IMR-90 (cell line): ENCODE results near the gene HTT-AS. TPM values are rescaled to one million over a fixed set of nuclear protein-coding genes. Genes with fewer than 3 reads are reported as not detected.

Experiments
- ATAC-seq: fragments of 200-7000 bp; cut with Tn5 transposase; 2 replicates; pipeline ENCODE4 v1.9.1; 2020; ENCODE audit warnings: low read depth, mild to moderate bottlenecking, moderate library complexity
- BruUV-seq: library from RNA; stranded (reverse); fragments of 400-500 nt; replicated peaks from 2 replicates; lab custom pipeline; 2021; lab: Mats Ljungman, UMichigan
- CTCF ChIA-PET: fragments of 300-600 bp; formaldehyde crosslinking; extraction: SDS; loops from one replicate; lab custom pipeline; 2021; ENCODE audit warnings: antibody characterized with exemption; lab: Yijun Ruan, JAX
- POLR2A ChIA-PET: fragments of 300-600 bp; sonication (Branson Sonifier 250); formaldehyde crosslinking; loops from one replicate; lab custom pipeline; 2022; ENCODE audit warnings: antibody characterized with exemption; ENCODE audit not compliant: unreplicated experiment; lab: Charles Lee
- DNase-seq: peaks from one replicate; pipeline ENCODE4 v3.0.0; 2013
- H2AFZ ChIP-seq: replicated peaks from 2 replicates; pipeline ENCODE3; 2013; ENCODE audit warnings: low read length, mild to moderate bottlenecking; ENCODE audit not compliant: poor library complexity
- H2AK5ac ChIP-seq: 2 replicates; pipeline ENCODE4 v1.6.1; 2013; ENCODE audit warnings: low read depth, low read length, inconsistent platforms
- H2AK9ac ChIP-seq: replicated peaks from 2 replicates; pipeline ENCODE3; 2013; ENCODE audit warnings: mild to moderate bottlenecking, low read depth, low read length, moderate library complexity; ENCODE audit not compliant: poor library complexity
- H2BK120ac ChIP-seq: 2 replicates; pipeline ENCODE4 v1.6.1; 2013; ENCODE audit warnings: low read depth, low read length, inconsistent platforms
- H2BK15ac ChIP-seq: 3 replicates; pipeline ENCODE4 v1.6.1; 2013; ENCODE audit warnings: low read depth, low read length, inconsistent platforms
- H2BK20ac ChIP-seq: 2 replicates; pipeline ENCODE4 v1.6.1; 2013; ENCODE audit warnings: low read depth, mild to moderate bottlenecking, inconsistent platforms, low read length, moderate library complexity
- H2BK5ac ChIP-seq: 2 replicates; pipeline ENCODE4 v1.6.1; 2013; ENCODE audit warnings: mild to moderate bottlenecking, low read depth, low read length, inconsistent platforms; ENCODE audit not compliant: poor library complexity, severe bottlenecking
- H3K14ac ChIP-seq: replicated peaks from 2 replicates; pipeline ENCODE4 v1.6.1; 2013; ENCODE audit warnings: low read depth, low read length, inconsistent platforms
- H3K18ac ChIP-seq: 2 replicates; pipeline ENCODE4 v1.6.1; 2013; ENCODE audit warnings: low read depth, low read length, control low read depth
- H3K23ac ChIP-seq: 2 replicates; pipeline ENCODE4 v1.6.1; 2013; ENCODE audit warnings: low read depth, low read length, inconsistent platforms
- H3K27ac ChIP-seq: 2 replicates; pipeline ENCODE4 v1.5.1; 2013; ENCODE audit warnings: mild to moderate bottlenecking, control low read depth, low read length; ENCODE audit not compliant: insufficient read depth
- H3K27me3 ChIP-seq: 2 replicates; pipeline ENCODE4 v1.6.1; 2013; ENCODE audit warnings: low read length; ENCODE audit not compliant: control insufficient read depth, insufficient read depth
- H3K36me3 ChIP-seq: 2 replicates; pipeline ENCODE4 v1.6.1; 2013; ENCODE audit warnings: low read length, mixed read lengths; ENCODE audit not compliant: control insufficient read depth, insufficient read depth
- H3K4ac ChIP-seq: 2 replicates; pipeline ENCODE4 v1.6.1; 2013; ENCODE audit warnings: low read depth, low read length, inconsistent platforms
- H3K4me1 ChIP-seq: 2 replicates; pipeline ENCODE4 v1.6.1; 2013; ENCODE audit warnings: low read length, mixed read lengths; ENCODE audit not compliant: control insufficient read depth, insufficient read depth
- H3K4me2 ChIP-seq: 2 replicates; pipeline ENCODE4 v1.6.1; 2013; ENCODE audit warnings: low read depth, mild to moderate bottlenecking, control low read depth, low read length, moderate library complexity
- H3K4me3 ChIP-seq: 2 replicates; pipeline ENCODE4 v1.5.1; 2013; ENCODE audit warnings: low read depth, mild to moderate bottlenecking, control low read depth, low read length, moderate library complexity; ENCODE audit not compliant: insufficient read depth
- H3K56ac ChIP-seq: 2 replicates; pipeline ENCODE4 v1.6.1; 2013; ENCODE audit warnings: low read length, inconsistent platforms; ENCODE audit not compliant: insufficient read depth; ENCODE audit errors: extremely low read depth
- H3K79me1 ChIP-seq, 2 experiments: 2 replicates each; pipeline ENCODE4 v1.6.1; 2013; ENCODE audit warnings: low read length in 2 of 2, inconsistent platforms in 1 of 2, low read depth in 1 of 2
- H3K9ac ChIP-seq: 2 replicates; pipeline ENCODE4 v1.6.1; 2013; ENCODE audit warnings: low read depth, low read length, control low read depth
- H3K9me1 ChIP-seq: 2 replicates; pipeline ENCODE4 v1.6.1; 2013; ENCODE audit warnings: low read length, inconsistent platforms; ENCODE audit not compliant: insufficient read depth
- H3K9me3 ChIP-seq: 2 replicates; pipeline ENCODE4 v1.6.1; 2013; ENCODE audit warnings: low read length; ENCODE audit not compliant: control insufficient read depth, insufficient read depth
- H4K20me1 ChIP-seq: 2 replicates; pipeline ENCODE4 v1.6.1; 2013; ENCODE audit warnings: low read length, inconsistent platforms; ENCODE audit not compliant: insufficient read depth
- H4K5ac ChIP-seq: 2 replicates; pipeline ENCODE4 v1.6.1; 2013; ENCODE audit warnings: mild to moderate bottlenecking, low read depth, low read length, control low read depth
- H4K8ac ChIP-seq, 2 experiments: 2 replicates each; pipeline ENCODE4 v1.6.1; 2013; ENCODE audit warnings: low read depth in 2 of 2, low read length in 2 of 2, control low read depth in 1 of 2, inconsistent platforms in 1 of 2
- H4K91ac ChIP-seq: 2 replicates; pipeline ENCODE4 v1.6.1; 2013; ENCODE audit warnings: low read depth, low read length, inconsistent platforms; ENCODE audit not compliant: insufficient read depth
- CEBPB ChIP-seq: IDR thresholded peaks from 2 replicates; pipeline ENCODE4 v1.6.1; 2012; ENCODE audit warnings: low read depth, low read length, improper control_type of control experiment
- CHD1 ChIP-seq: IDR thresholded peaks from 2 replicates; pipeline ENCODE4 v1.6.1; 2012; ENCODE audit warnings: low read depth, low read length, improper control_type of control experiment
- FOS ChIP-seq: fragments of 150-350 bp; IDR thresholded peaks from 2 replicates; pipeline ENCODE4 v1.6.1; 2016; ENCODE audit warnings: low read depth, low read length
- RFX5 ChIP-seq: IDR thresholded peaks from 2 replicates; pipeline ENCODE4 v1.8.0; 2012; ENCODE audit warnings: low read depth, mild to moderate bottlenecking, low read length, moderate library complexity
- WGBS, 2 experiments: methylation state at CpG; one replicate each; pipeline versions ENCODE4 v1.1.5 to v1.1.7; 2013; ENCODE audit warnings: missing lambda C conversion rate in 2 of 2; ENCODE audit not compliant: insufficient read length in 1 of 2; ENCODE audit errors: extremely low coverage in 2 of 2; 5-methylcytosine and 5-hydroxymethylcytosine counted together
- dilution Hi-C: fragments of 300-500 bp; cut with HindIII; formaldehyde crosslinking; loops from one replicate; pipeline ENCODE4 v1.14.3; 2018; ENCODE audit warnings: low sequenced_read_pairs; ENCODE audit not compliant: unreplicated experiment
- in situ Hi-C: fragments of 300-500 bp; cut with MboI; formaldehyde crosslinking; loops from 3 replicates; pipeline ENCODE4 v1.14.3; 2019; ENCODE audit warnings: low sequenced_read_pairs, inconsistent platforms, mixed read lengths
- intact Hi-C: fragments of 100-400 bp; cut with micrococcal nuclease; formaldehyde crosslinking; loops from 2 replicates; pipeline ENCODE4 v1.10.0; 2022
- polyA plus RNA-seq, 3 experiments: library from polyadenylated mRNA; depleted of rRNA; stranded (reverse); fragments of >200 nt; gene quantifications; 2 replicates each; pipeline ENCODE4 v1.2.3, GENCODE V29; 2012; ENCODE audit warnings: low replicate concordance in 1 of 3
- total RNA-seq: library from RNA; depleted of rRNA; stranded (reverse); fragments of >200 nt; gene quantifications from 2 replicates; pipeline ENCODE4 v1.2.3, GENCODE V29; 2012
- TF ChIP-seq, protein P1 (sequence below): fragments of 150-350 bp; IDR thresholded peaks from 2 replicates; pipeline ENCODE4 v1.6.1; 2017; ENCODE audit warnings: mild to moderate bottlenecking, antibody characterized with exemption, low read length, low read depth

The HTT-AS gene
- total and polyA plus RNA-seq, 2 of the 4 experiments (the other 2 are of a cell fraction) = not detected

DNA sequence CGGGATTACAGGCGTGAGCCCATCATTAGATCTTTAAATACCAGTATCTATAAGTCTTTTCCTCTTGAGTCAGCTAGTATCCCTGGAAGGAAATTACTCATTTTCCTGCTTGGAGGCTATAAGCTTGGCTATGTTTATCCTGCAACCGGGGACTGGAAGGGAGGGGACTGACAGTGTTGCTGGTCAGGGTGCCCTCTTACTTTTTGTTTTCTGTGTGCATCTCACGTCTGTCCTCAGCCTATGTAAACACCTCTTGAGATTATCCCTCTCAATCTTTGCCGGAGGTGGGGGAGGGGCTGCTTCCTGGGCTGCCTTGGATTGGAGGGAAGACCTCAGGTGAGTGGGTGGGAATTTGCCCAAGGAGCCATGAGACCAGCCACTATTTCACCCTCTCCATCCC is 37.1 kb upstream of the HTT-AS start:
- Histone ChIP-seq H2BK120ac (no peak overlapping the region), H3K4me3 (no peak overlapping the region), H4K5ac (no peak overlapping the region), H2BK20ac (0 out of 2 replicates have a peak overlapping the region, but pooled peaks have one; percentile 35), H3K18ac (no peak overlapping the region), H3K27me3 (no peaks in the 10 kb centered on the region), H3K9me1 (peaks cover 14% of the 10 kb centered on the region), H3K27ac (peak overlapping the region; percentile 9; the same call in 1 of the 2 replicates), H3K56ac (no peak overlapping the region), H2AK9ac (peak overlapping the region; percentile 2), H4K91ac (0 out of 2 replicates have a peak overlapping the region, but pooled peaks have one; percentile 9), H4K8ac (peak overlapping the region in 1 of 2 experiments; percentile 44; a peak in 1 of 4 replicates), H3K4me1 (peaks cover 21% of the 10 kb centered on the region), H3K4ac (peak overlapping the region; percentile 17; the same call in 1 of the 2 replicates), H3K79me1 (peaks cover 12 to 66% of the 10 kb centered on the region in 2 experiments), H2AK5ac (peak overlapping the region; percentile 62; the same call in 1 of the 2 replicates), H3K14ac (peak overlapping the region; percentile 15; the same call in 1 of the 2 replicates), H3K4me2 (peak overlapping the region; percentile 30), H4K20me1 (peaks cover 6% of the 10 kb centered on the region; the same call in 1 of the 2 replicates), H2BK5ac (peak overlapping the region; percentile 22), H3K23ac (no peak overlapping the region), H2BK15ac (no peak overlapping the region), H2AFZ (no peak overlapping the region), H3K36me3 (peaks cover 30% of the 10 kb centered on the region), H3K9ac (no peak overlapping the region), H3K9me3 (no peaks in the 10 kb centered on the region)
- peak; percentile 82 for DNase-seq
- dilution Hi-C loops (no loop called here), in situ Hi-C loops (no loop called here), intact Hi-C loops (no loop called here)
- ChIA-PET CTCF (interaction anchor here (1.2 kb wide), 1 partner anchor 22 kb away, joined by 4 read pairs; no protein-coding TSS in a partner anchor), POLR2A (no interaction called here)
- TF ChIP-seq, protein P1, sequence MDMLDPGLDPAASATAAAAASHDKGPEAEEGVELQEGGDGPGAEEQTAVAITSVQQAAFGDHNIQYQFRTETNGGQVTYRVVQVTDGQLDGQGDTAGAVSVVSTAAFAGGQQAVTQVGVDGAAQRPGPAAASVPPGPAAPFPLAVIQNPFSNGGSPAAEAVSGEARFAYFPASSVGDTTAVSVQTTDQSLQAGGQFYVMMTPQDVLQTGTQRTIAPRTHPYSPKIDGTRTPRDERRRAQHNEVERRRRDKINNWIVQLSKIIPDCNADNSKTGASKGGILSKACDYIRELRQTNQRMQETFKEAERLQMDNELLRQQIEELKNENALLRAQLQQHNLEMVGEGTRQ = no peak
- no peak for TF ChIP-seq CEBPB
- no peak for TF ChIP-seq FOS
- TF ChIP-seq CHD1 = no peak
- no peak for TF ChIP-seq RFX5
- 0% methylated on average over 2 of the region's 5 CpGs; no CpG with 5 or more reads in 1 of the 2 experiments for WGBS, 2 experiments
- ATAC-seq = peak; percentile 54
- no TSS peak for BruUV-seq
